Kidney (tissue), 14 donors: ENCODE measurements around the gene HOXA4. TPM values are rescaled to one million over a fixed set of nuclear protein-coding genes. Genes with fewer than 3 reads are reported as not detected.

Experiments
- DNase-seq, 5 donors: peaks; one replicate each; pipeline ENCODE4 v3.0.0-alpha.2; 2013 to 2020
- FAIRE-seq: peaks from 2 replicates; lab custom pipeline; 2012; peaks lifted over from hg19 to GRCh38; lab: Jason Lieb, UNC
- H3K27ac ChIP-seq, 2 donors: one replicate each; pipeline ENCODE4 v1.7.0; 2013; ENCODE audit warnings: low read depth in 2 of 2, low read length in 2 of 2, inconsistent platforms in 1 of 2
- H3K27me3 ChIP-seq: one replicate; pipeline ENCODE4 v1.7.1; 2013; ENCODE audit warnings: low read length, inconsistent platforms; ENCODE audit not compliant: control insufficient read depth, insufficient read depth
- H3K36me3 ChIP-seq, 3 donors: one replicate each; pipeline versions ENCODE4 v1.7.0 to v1.7.1; 2013; ENCODE audit warnings: low read length in 3 of 3, control low read depth in 1 of 3, inconsistent platforms in 1 of 3; ENCODE audit not compliant: insufficient read depth in 3 of 3, control insufficient read depth in 2 of 3
- H3K4me1 ChIP-seq, 3 donors: one replicate each; pipeline versions ENCODE4 v1.7.0 to v1.7.1; 2013; ENCODE audit warnings: low read length in 3 of 3, inconsistent platforms in 1 of 3, low read depth in 1 of 3; ENCODE audit not compliant: control insufficient read depth in 2 of 3, insufficient read depth in 2 of 3
- H3K4me3 ChIP-seq, 3 donors: one replicate each; pipeline versions ENCODE4 v1.7.0 to v1.8.1; 2013; ENCODE audit warnings: low read length in 3 of 3, control low read depth in 1 of 3, inconsistent platforms in 1 of 3
- H3K9ac ChIP-seq, 3 donors: one replicate each; pipeline versions ENCODE4 v1.7.0 to v1.7.1; 2013; ENCODE audit warnings: low read length in 3 of 3, control low read depth in 1 of 3, inconsistent platforms in 1 of 3
- H3K9me3 ChIP-seq, 3 donors: one replicate each; pipeline versions ENCODE4 v1.7.0 to v1.7.1; 2013; ENCODE audit warnings: low read length in 3 of 3, control low read depth in 1 of 3, inconsistent platforms in 1 of 3; ENCODE audit not compliant: control insufficient read depth in 2 of 3, insufficient read depth in 1 of 3
- CTCF ChIP-seq: IDR thresholded peaks from 3 replicates; pipeline ENCODE4 v1.5.1; 2012; ENCODE audit warnings: mild to moderate bottlenecking, moderate library complexity, borderline replicate concordance; ENCODE audit not compliant: insufficient read depth; ENCODE audit errors: extremely low read depth
- intact Hi-C: fragments of 100-400 bp; cut with DNase I; formaldehyde crosslinking; loops from one replicate; pipeline ENCODE4 v1.11.1; 2022
- polyA plus RNA-seq: library from polyadenylated mRNA; stranded (reverse); fragments of 350-450 nt; fragmentation: Illumina TruSeq; extraction: RNeasy Lipid Tissue Mini Kit (QIAGEN cat#74804); gene quantifications from one replicate; pipeline ENCODE4 v1.2.3, GENCODE V29; 2014; ENCODE audit warnings: low read depth, low replicate concordance; ENCODE audit not compliant: insufficient read depth
- total RNA-seq: library from RNA; stranded (reverse); fragmentation: NEBNext Ultra II Directional; extraction: Animal tissue kit (Norgen Biotek cat#: 25700); gene quantifications from one replicate; pipeline ENCODE4 v1.2.1, GENCODE V29; 2021
- donor health status: control.
- donor health status: control.
- donor health status: control.
- donor health status: control.
- donor health status: control.
- donor health status: DM: yes; HTN: yes; CAD: no.
- donor health status: Normal renal cell carcinoma (clear cell type).

HOXA4 gene
- total and polyA plus RNA-seq, 2 donors from 2014 or later, result 11.2 to 13.0 TPM

GRCh38 chr7:27095050-27095896, 35.3 kb downstream of the HOXA4 start:
- TF ChIP-seq CTCF, result no peak
- intact Hi-C loops, result no loop called here
- H3K9me3 ChIP-seq, result no peaks in the 10 kb centered on the region
- H3K27ac ChIP-seq, result peak overlapping the region in 1 of 2 donors; percentile 35
- H3K36me3 ChIP-seq, result no peaks in the 10 kb centered on the region
- peaks cover 3 to 9% (median 4%) of the 10 kb centered on the region in 3 donors for H3K4me1 ChIP-seq
- DNase-seq, result peak in 3 of 5 donors; percentile 54 to 66 (median 64)
- peaks cover 5% of the 10 kb centered on the region for H3K27me3 ChIP-seq
- H3K9ac ChIP-seq, result peak overlapping the region in 2 of 3 donors; percentile 20 to 61
- H3K4me3 ChIP-seq, result peak overlapping the region; percentile 81 to 83 (median 81)
- no peak for FAIRE-seq

- no peak for TF ChIP-seq CTCF
- Histone ChIP-seq H3K36me3 (no peaks in the 10 kb centered on the region), H3K9ac (no peak overlapping the region), H3K4me3 (no peak overlapping the region), H3K27me3 (peaks cover 3% of the 10 kb centered on the region), H3K4me1 (peaks cover 2 to 9% (median 3%) of the 10 kb centered on the region in 3 donors), H3K27ac (no peak overlapping the region), H3K9me3 (no peaks in the 10 kb centered on the region)
- intact Hi-C loops, result no loop called here
- DNase-seq, result peak in 3 of 5 donors; percentile 46 to 72 (median 61)
- no peak for FAIRE-seq
Measured at GRCh38 chr7:27094304-27095049, 36.1 kb downstream of the HOXA4 start.

GRCh38 chr7:27093184-27093895, 37.2 kb downstream of the HOXA4 start:
- Histone ChIP-seq H3K36me3 (no peaks in the 10 kb centered on the region), H3K9me3 (no peaks in the 10 kb centered on the region), H3K9ac (no peak overlapping the region), H3K27me3 (peaks cover 9% of the 10 kb centered on the region), H3K4me3 (no peak overlapping the region), H3K27ac (no peak overlapping the region), H3K4me1 (peaks cover 2 to 9% (median 3%) of the 10 kb centered on the region in 3 donors)
- no peak for TF ChIP-seq CTCF
- intact Hi-C loops, result no loop called here
- DNase-seq, result no peak
- no peak for FAIRE-seq
